GM18861 (cell line): Measurements from ENCODE around the gene MTO1.
"Not testable (repeated sequence)": the region's sequence is repeated elsewhere in the genome, so short reads cannot be mapped to it uniquely, and the experiment has no call there.

Source experiments
- ATAC-seq: cut with Tn5 transposase; IDR thresholded peaks from one replicate; pipeline ENCODE4 v1.9.1; 2021; ENCODE audit not compliant: unreplicated experiment

The MTO1 gene

DNA sequence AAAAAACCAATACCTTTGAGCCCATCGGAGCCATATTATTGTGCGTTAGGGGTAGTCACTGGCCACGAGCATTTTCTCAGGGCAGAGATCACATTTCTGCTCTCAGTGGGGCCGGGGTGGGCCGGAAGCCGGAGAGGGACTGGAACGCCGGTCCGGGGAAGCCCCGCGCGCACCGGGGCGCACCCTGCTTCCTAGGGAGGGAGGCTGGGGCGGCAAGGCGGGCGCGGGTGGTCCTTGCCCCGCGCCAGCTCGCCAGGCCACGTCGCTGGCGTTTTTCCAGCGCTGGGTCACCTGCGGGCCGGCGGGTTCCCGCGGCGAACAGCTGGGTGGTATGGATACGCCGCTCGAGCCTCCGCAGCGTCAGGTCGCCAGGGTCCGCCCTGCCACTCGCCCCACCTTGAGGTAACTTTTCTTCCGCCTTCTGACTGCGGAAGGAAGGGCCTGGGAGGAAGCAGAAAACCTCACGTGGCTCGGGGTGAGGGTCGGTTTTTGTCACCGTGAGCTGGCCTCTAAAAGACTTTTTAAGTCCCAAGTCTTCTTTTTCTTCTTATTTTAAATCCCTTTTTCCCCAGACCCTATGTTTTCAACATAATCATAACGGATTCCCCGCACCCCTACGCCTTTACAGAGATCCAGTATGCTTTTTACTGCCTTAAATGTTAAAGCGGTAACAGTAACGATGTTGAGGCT is 62.0 kb downstream of the MTO1 start:
- peak; percentile 43 for ATAC-seq

- no peak for ATAC-seq
Measured at GRCh38 chr6:73525546-73526330, 64.2 kb downstream of the MTO1 start.

GRCh38 chr6:73528897-73529296 is 67.4 kb downstream of the MTO1 start:
- no peak for ATAC-seq

- no peak for ATAC-seq
Measured at GRCh38 chr6:73532293-73532692, 70.8 kb downstream of the MTO1 start.

DNA sequence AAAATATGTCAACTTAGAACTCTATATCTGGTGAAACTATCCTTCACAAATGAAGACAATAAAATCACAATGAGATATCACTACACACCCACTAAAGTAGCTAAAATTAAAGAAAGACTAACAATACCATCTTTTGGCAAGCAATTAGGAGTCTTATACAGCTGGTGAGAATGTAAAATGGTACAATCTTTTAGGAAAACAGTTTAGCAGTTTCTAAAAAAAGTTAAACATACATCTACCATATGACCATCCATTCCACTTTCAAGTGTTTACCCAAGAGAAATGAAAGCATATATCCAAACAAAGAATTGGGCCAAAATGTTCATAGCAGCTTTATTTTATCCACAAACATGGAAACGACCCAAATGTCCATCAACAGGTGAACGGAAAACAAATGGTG is 73.1 kb downstream of the MTO1 start:
- ATAC-seq, result no peak

GRCh38 chr6:73537677-73538076 is 76.1 kb downstream of the MTO1 start:
- peak; percentile 49 for ATAC-seq

DNA sequence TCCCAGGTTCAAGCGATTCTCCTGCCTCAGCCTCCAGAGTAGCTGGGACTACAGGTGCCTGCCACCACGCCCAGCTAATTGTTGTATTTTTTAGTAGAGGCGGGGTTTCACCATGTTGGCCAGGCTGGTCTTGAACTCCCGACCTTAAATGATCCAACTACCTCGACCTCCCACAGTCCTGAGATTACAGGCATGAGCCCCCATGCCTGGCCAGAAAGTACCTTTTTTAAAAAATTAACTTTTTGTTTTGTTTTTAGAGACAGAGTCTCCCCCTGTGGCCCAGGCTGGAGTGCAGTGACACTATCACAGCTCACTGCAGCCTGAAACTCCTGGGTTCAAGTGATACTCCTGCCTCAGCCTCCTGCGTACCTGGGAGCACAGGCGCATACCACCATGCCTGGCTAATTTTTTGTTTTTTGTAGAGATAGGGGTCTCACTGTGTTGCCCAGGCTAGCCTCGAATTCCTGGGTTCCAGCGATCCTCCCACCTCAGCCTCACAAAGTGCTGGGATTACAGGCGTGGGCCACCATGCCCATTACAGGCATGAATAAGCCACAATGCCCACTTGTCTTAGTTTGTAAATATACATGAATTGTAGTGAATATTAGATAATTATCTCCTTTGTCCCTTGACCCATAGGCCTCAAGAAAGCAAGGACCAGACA is 76.7 kb downstream of the MTO1 start:
- ATAC-seq, result no peak

DNA sequence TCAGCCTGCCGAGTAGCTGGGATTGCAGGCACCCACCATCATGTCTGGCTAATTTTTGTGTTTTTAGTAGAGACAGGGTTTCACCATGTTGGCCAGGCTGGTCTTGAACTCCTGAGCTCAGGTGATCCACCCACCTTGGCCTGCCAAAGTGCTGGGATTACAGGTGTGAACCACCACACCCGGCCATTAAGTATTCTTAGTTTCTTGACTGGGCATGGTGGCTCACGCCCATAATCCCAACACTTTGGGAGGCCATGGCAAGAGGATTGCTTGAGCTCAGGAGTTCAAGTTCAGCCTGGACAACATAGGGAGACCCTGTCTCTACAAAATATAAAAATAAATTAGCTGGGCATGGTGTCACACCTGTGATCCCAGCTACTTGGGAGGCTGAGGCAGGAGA is 80.9 kb downstream of the MTO1 start:
- not testable (repeated sequence) for ATAC-seq

GRCh38 chr6:73542891-73543290 is 81.4 kb downstream of the MTO1 start:
- ATAC-seq, result no peak

GRCh38 chr6:73547036-73547435 is 85.5 kb downstream of the MTO1 start:
- no peak for ATAC-seq

- no peak for ATAC-seq
Measured at GRCh38 chr6:73548458-73549446, 87.2 kb downstream of the MTO1 start.

- ATAC-seq, result not testable (repeated sequence)
Measured at GRCh38 chr6:73551115-73551514, 89.6 kb downstream of the MTO1 start.

GRCh38 chr6:73555380-73555949 is 93.9 kb downstream of the MTO1 start:
- not testable (repeated sequence) for ATAC-seq

GRCh38 chr6:73556836-73557235 is 95.3 kb downstream of the MTO1 start:
- no peak for ATAC-seq
